NB4 (cell line): ENCODE data around the gene RRP12.

Experiments used
- MYC ChIP-seq: IDR thresholded peaks from 2 replicates; pipeline ENCODE4 v1.6.1; 2011; ENCODE audit warnings: low read depth, low read length
- POLR2A ChIP-seq: IDR thresholded peaks from 2 replicates; pipeline ENCODE4 v1.6.1; 2011; ENCODE audit warnings: mild to moderate bottlenecking; ENCODE audit not compliant: insufficient read length; ENCODE audit errors: extremely low read depth
- TF ChIP-seq, protein P1 (sequence below): IDR thresholded peaks from one replicate; pipeline ENCODE4 v1.5.1; 2012; ENCODE audit warnings: low read depth, low read length
- TF ChIP-seq, protein P2 (sequence below): IDR thresholded peaks from 2 replicates; pipeline ENCODE4 v1.6.1; 2011; ENCODE audit warnings: low read depth, low read length

DNA sequence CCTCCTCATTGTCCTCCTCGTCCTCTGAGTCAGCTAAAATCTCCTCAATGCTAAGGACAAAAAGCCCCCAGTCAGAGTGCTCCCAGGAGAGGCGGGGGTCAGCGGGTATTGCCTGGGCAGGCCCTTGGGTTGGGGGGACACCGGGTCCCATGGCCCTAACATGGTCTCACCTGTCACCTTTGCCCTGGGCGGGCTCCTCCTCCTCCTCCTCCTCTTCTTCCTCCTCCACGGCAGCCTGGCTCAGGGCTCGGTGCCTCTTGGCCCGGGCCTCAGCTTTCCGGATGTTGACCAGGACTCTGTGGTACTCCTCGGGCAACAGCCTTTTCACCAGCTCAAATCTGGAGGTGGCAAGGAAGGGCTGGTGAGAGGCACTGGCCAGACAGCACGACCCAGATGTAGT is 34.6 kb downstream of the RRP12 start:
- TF ChIP-seq, protein P1, sequence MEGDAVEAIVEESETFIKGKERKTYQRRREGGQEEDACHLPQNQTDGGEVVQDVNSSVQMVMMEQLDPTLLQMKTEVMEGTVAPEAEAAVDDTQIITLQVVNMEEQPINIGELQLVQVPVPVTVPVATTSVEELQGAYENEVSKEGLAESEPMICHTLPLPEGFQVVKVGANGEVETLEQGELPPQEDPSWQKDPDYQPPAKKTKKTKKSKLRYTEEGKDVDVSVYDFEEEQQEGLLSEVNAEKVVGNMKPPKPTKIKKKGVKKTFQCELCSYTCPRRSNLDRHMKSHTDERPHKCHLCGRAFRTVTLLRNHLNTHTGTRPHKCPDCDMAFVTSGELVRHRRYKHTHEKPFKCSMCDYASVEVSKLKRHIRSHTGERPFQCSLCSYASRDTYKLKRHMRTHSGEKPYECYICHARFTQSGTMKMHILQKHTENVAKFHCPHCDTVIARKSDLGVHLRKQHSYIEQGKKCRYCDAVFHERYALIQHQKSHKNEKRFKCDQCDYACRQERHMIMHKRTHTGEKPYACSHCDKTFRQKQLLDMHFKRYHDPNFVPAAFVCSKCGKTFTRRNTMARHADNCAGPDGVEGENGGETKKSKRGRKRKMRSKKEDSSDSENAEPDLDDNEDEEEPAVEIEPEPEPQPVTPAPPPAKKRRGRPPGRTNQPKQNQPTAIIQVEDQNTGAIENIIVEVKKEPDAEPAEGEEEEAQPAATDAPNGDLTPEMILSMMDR, result no peak
- no peak for TF ChIP-seq POLR2A
- no peak for TF ChIP-seq MYC
- TF ChIP-seq, protein P2, sequence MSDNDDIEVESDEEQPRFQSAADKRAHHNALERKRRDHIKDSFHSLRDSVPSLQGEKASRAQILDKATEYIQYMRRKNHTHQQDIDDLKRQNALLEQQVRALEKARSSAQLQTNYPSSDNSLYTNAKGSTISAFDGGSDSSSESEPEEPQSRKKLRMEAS, result no peak
